Measurements from ENCODE around the gene LGMN. TPM values are rescaled to one million over a fixed set of nuclear protein-coding genes. Genes with fewer than 3 reads are reported as not detected.
A peak's percentile ranks its signal among the peaks of the same experiment; 100 is the strongest.

Gene LGMN
- total and polyA plus RNA-seq, 2 experiments from 2014 or later, result 98.8 to 129 TPM

- H2AFZ ChIP-seq, result no peak overlapping the region
- no peaks in the 10 kb centered on the region for H3F3A ChIP-seq (ENCODE audit: insufficient read depth)
- no peak overlapping the region for H3K4me3 ChIP-seq
- peaks cover 4% of the 10 kb centered on the region for H3K4me1 ChIP-seq (ENCODE audit: insufficient read depth)
- DNase-seq, result no peak
- no peak overlapping the region for H3K4me2 ChIP-seq (ENCODE audit: unreplicated experiment)
- no peaks in the 10 kb centered on the region for H3K9me2 ChIP-seq (ENCODE audit: insufficient read depth)
- no peaks in the 10 kb centered on the region for H4K20me1 ChIP-seq (ENCODE audit: insufficient read depth)
- in situ Hi-C loops (cut with MboI), result no loop called here
- TF ChIP-seq EZH2phosphoT487 (IDR thresholded peaks at IDR 0.05; ENCODE audit: insufficient read depth, low read depth) (no peak), EZH2 (IDR thresholded peaks at IDR 0.05; ENCODE audit: insufficient read depth, poor library complexity, severe bottlenecking) (no peak)
- H3K9ac ChIP-seq, result no peak overlapping the region
- 81 to 89% methylated on average over 48 to 80 of the region's 80 CpGs for WGBS, 2 experiments (ENCODE audit: low coverage in 1 of 2, low lambda C conversion rate in 2 of 2, missing lambda C conversion rate in 2 of 2)
- H3K9me3 ChIP-seq (ENCODE audit: low read depth), result no peaks in the 10 kb centered on the region
- no peaks in the 10 kb centered on the region for H3K36me3 ChIP-seq (ENCODE audit: low read depth)
- no peaks in the 10 kb centered on the region for H3K79me2 ChIP-seq (ENCODE audit: insufficient read depth)
- no peak overlapping the region for H3K27ac ChIP-seq
- no peaks in the 10 kb centered on the region for H3K27me3 ChIP-seq (replicated peaks; ENCODE audit: insufficient read depth)
Measured at GRCh38 chr14:92687681-92688433, 60.6 kb downstream of the LGMN start.

DNA sequence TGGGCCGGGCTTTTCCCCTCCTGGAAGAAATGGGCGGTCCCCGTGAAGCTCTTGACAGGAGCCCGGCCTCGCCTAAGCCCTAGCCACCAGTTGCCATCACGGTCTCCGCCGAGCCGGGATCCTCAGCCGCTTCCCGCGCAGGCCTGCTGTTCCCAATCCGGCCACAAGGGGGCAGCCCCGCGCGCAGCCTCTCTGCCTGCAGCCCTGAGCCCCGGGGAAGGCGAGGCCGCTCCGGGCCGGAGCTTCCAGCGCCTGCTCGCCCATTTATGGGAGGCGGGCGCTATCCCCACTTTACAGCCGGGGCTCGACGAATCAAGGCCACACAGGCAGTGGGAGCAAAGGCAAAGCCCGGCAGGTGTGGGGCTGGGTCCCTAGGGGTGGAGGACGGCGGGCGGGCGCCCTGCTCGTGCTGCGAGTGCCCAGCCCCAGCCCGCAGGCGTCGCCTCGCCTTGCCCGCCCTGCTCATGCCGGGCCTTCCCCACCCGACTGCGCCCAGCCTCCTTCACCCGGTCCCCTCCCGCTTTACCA, 61.5 kb downstream of the LGMN start:
- no peaks in the 10 kb centered on the region for H3K9me3 ChIP-seq (ENCODE audit: low read depth)
- H3K4me3 ChIP-seq, result peak overlapping the region; percentile 44; the same call in 1 of the 2 replicates
- 0 out of 2 replicates have a peak overlapping the region, but pooled peaks have one; percentile 47 for H2AFZ ChIP-seq
- H3K9me2 ChIP-seq (ENCODE audit: insufficient read depth), result no peaks in the 10 kb centered on the region
- H3K4me2 ChIP-seq (ENCODE audit: unreplicated experiment), result no peak overlapping the region
- no peaks in the 10 kb centered on the region for H3F3A ChIP-seq (ENCODE audit: insufficient read depth)
- H3K79me2 ChIP-seq (ENCODE audit: insufficient read depth), result no peaks in the 10 kb centered on the region
- in situ Hi-C loops (cut with MboI), result no loop called here
- peak; percentile 83 for DNase-seq
- no peaks in the 10 kb centered on the region for H3K4me1 ChIP-seq (ENCODE audit: insufficient read depth)
- H3K27ac ChIP-seq, result no peak overlapping the region
- no peaks in the 10 kb centered on the region for H3K36me3 ChIP-seq (ENCODE audit: low read depth)
- 3 to 7% methylated on average over 30 to 39 of the region's 45 CpGs for WGBS, 2 experiments (ENCODE audit: low coverage in 1 of 2, low lambda C conversion rate in 2 of 2, missing lambda C conversion rate in 2 of 2)
- no peaks in the 10 kb centered on the region for H3K27me3 ChIP-seq (replicated peaks; ENCODE audit: insufficient read depth)
- TF ChIP-seq EZH2phosphoT487 (IDR thresholded peaks at IDR 0.05; ENCODE audit: insufficient read depth, low read depth) (no peak), EZH2 (IDR thresholded peaks at IDR 0.05; ENCODE audit: insufficient read depth, poor library complexity, severe bottlenecking) (no peak)
- no peaks in the 10 kb centered on the region for H4K20me1 ChIP-seq (ENCODE audit: insufficient read depth)
- H3K9ac ChIP-seq, result no peak overlapping the region

DNA sequence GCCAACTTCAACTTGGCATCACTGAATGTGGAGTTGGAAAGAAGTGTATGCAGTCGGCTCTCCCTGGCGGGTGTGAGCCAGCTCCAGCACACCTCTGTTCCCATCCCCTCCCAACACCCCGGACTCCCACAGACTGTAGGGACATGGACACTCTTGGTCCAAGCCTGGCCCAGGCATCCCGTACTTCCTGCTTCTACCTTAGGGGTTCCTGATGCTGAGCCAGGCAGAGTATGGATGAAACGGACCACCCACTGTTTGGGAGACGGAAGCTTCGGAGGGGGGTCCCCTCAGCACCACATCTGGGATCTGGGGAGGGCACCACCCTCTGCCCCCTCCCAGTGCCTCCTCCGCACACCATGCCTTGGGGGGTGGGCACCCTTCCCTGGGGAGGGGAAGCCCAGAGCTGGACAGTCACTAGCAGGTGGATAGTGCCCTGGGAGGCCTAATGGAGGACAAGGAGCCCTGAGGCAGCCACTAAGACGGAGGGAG, 62.0 kb downstream of the LGMN start:
- Histone ChIP-seq H3K4me1 (ENCODE audit: insufficient read depth) (no peaks in the 10 kb centered on the region), H3K27ac (no peak overlapping the region), H3K4me2 (ENCODE audit: unreplicated experiment) (no peak overlapping the region), H3K36me3 (ENCODE audit: low read depth) (no peaks in the 10 kb centered on the region), H3K9me3 (ENCODE audit: low read depth) (no peaks in the 10 kb centered on the region), H4K20me1 (ENCODE audit: insufficient read depth) (no peaks in the 10 kb centered on the region), H2AFZ (no peak overlapping the region), H3K79me2 (ENCODE audit: insufficient read depth) (no peaks in the 10 kb centered on the region), H3K9me2 (ENCODE audit: insufficient read depth) (no peaks in the 10 kb centered on the region), H3K27me3 (replicated peaks; ENCODE audit: insufficient read depth) (no peaks in the 10 kb centered on the region), H3K9ac (no peak overlapping the region), H3F3A (ENCODE audit: insufficient read depth) (no peaks in the 10 kb centered on the region), H3K4me3 (no peak overlapping the region)
- 78 to 85% methylated on average over 8 to 9 of the region's 9 CpGs for WGBS, 2 experiments (ENCODE audit: low coverage in 1 of 2, low lambda C conversion rate in 2 of 2, missing lambda C conversion rate in 2 of 2)
- in situ Hi-C loops (cut with MboI), result no loop called here
- DNase-seq, result no peak
- no peak for TF ChIP-seq EZH2phosphoT487 (IDR thresholded peaks at IDR 0.05; ENCODE audit: insufficient read depth, low read depth)
- no peak for TF ChIP-seq EZH2 (IDR thresholded peaks at IDR 0.05; ENCODE audit: insufficient read depth, poor library complexity, severe bottlenecking)

- H2AFZ ChIP-seq, result no peak overlapping the region
- no peaks in the 10 kb centered on the region for H3K36me3 ChIP-seq (ENCODE audit: low read depth)
- H3K79me2 ChIP-seq (ENCODE audit: insufficient read depth), result no peaks in the 10 kb centered on the region
- in situ Hi-C loops (cut with MboI), result no loop called here
- H3K4me1 ChIP-seq (ENCODE audit: insufficient read depth), result no peaks in the 10 kb centered on the region
- TF ChIP-seq EZH2phosphoT487 (IDR thresholded peaks at IDR 0.05; ENCODE audit: insufficient read depth, low read depth) (no peak), EZH2 (IDR thresholded peaks at IDR 0.05; ENCODE audit: insufficient read depth, poor library complexity, severe bottlenecking) (no peak)
- H3K4me2 ChIP-seq (ENCODE audit: unreplicated experiment), result no peak overlapping the region
- no peak overlapping the region for H3K9ac ChIP-seq
- H3K27me3 ChIP-seq (replicated peaks; ENCODE audit: insufficient read depth), result no peaks in the 10 kb centered on the region
- no peaks in the 10 kb centered on the region for H3K9me3 ChIP-seq (ENCODE audit: low read depth)
- no peak overlapping the region for H3K4me3 ChIP-seq
- H3K27ac ChIP-seq, result no peak overlapping the region
- 96 to 99% methylated on average over 4 of the region's 4 CpGs for WGBS, 2 experiments (ENCODE audit: low coverage in 1 of 2, low lambda C conversion rate in 2 of 2, missing lambda C conversion rate in 2 of 2)
- H4K20me1 ChIP-seq (ENCODE audit: insufficient read depth), result no peaks in the 10 kb centered on the region
- H3F3A ChIP-seq (ENCODE audit: insufficient read depth), result no peaks in the 10 kb centered on the region
- no peaks in the 10 kb centered on the region for H3K9me2 ChIP-seq (ENCODE audit: insufficient read depth)
- DNase-seq, result no peak
Measured at GRCh38 chr14:92685784-92686355, 62.6 kb downstream of the LGMN start.

All from GM23248 (cell line).